Astrocyte of the hippocampus (primary cell): Measurements from ENCODE around the gene ST3GAL3.
A peak's percentile ranks its signal among the peaks of the same experiment; 100 is the strongest.

Source experiments
- DNase-seq: peaks from one replicate; pipeline ENCODE4 v3.0.0; 2011; ENCODE audit warnings: low read depth, low spot score

The ST3GAL3 gene, protein sequence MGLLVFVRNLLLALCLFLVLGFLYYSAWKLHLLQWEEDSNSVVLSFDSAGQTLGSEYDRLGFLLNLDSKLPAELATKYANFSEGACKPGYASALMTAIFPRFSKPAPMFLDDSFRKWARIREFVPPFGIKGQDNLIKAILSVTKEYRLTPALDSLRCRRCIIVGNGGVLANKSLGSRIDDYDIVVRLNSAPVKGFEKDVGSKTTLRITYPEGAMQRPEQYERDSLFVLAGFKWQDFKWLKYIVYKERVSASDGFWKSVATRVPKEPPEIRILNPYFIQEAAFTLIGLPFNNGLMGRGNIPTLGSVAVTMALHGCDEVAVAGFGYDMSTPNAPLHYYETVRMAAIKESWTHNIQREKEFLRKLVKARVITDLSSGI

DNA sequence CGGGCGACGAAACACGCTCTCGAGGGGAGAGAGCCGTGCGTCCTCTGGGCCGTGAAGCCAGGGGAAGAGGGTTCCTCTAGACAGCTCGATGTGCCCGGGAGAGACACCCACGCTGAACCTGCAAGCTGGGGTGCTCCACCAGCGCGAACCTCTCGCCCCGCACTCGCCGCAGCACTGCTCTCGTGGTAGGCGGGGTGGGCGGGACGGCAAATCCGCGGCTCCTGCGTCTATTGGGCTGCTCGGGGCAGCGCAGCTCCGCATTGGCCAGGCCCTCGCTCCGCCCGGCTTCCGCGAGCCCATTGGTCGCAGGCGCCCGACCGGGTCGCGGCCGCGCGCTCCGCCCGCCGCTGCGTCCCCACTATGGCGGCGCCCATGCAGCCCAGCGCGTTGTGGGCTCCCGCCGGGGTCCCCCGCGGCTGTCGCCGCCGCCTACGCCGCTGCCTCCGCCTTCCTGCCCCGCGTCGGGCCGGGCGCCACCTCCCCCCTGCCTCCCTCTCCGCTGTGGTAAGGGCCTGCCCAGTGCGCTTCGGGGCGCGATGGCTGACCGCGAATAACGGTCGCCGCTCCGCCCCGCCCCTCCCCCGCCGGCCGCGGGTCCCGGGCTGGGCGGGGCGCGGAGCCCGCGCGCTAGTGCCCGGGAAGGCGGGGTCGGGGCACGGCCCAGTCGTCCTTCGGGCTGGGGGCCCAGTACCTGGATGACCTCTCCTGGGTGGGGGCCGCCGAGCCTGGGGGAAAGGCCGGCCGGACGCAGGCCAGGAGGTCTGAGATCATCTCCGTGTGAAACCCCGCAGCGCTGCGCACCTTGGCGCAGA is at the start of gene ST3GAL3:
TSS of gene ST3GAL3 (plus strand) at position 347 of the 812 bp plus-strand sequence. CDS start 28,727 bp downstream, outside the sequence.
- peak; percentile 98 for DNase-seq

DNA sequence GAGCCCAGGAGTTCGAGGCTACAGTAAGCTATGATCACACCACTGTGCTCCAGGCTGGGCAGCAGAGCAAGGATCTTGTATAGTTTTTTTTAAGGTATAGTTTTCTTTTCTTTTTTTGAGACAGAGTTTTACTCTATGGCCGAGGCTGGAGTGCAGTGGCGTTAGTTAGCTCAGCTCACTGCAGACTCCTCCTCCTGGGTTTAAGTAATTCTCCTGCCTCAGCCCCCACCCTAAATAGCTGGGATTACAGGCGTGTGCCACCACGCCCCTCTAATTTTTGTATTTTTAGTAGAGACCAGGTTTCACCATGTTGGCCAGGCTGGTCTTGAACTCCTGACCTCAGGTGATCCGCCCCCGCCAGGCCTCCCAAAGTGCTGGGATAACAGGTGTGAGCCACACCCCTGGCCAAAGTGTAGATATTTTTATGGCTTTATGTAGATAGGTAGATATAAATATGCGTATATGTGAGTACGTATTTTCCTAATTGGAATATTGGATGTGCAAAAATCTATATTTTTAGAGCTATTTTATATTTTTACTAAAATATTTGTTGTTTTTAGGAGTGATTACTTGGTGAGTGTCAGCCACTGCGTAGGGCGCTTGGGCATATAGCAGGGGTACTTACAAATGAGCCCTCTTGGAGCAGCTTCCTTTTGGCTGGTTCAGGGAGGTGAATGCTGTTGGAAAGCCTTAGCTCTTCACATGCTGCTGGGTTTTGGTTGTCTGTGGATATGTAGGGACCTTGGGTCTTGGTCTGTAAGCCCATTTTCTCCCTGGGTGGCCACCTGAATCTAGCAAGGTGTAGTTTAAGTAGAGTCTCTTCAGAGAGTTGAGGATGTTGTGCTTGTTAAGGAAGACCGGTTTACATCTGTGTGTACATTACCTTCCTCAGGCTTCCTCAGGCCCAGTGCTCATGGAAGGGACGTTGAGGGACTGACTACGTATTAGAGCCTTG is 47.8 kb upstream of the ST3GAL3 start:
- no peak for DNase-seq

DNA sequence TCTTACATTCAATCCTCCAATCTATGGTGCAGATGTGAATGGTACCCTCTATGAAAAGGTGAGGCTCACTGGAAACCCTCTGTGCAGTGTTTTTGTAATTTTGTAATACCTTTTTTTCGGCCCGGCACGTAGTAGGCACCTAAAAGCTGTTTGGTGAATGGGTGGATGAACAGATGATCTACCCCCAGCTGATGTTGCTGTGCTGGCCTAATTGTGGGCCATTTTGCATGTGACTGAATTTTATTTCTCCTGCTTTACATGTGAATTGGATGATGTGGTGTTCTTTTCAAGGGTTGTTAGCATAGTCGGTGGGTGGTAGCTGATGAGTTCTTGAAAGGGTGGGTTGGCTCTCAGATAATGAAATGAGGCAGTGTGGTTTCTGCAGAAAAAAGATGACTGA is 47.0 kb upstream of the ST3GAL3 start:
- DNase-seq, result no peak

- DNase-seq, result no peak
Measured at GRCh38 chr1:43664369-43664768, 43.0 kb upstream of the ST3GAL3 start.

GRCh38 chr1:43666608-43667007 is 40.7 kb upstream of the ST3GAL3 start:
- DNase-seq, result peak; percentile 17

GRCh38 chr1:43668956-43669355 is 38.4 kb upstream of the ST3GAL3 start:
- peak; percentile 59 for DNase-seq

GRCh38 chr1:43669878-43670277 is 37.5 kb upstream of the ST3GAL3 start:
- no peak for DNase-seq

DNA sequence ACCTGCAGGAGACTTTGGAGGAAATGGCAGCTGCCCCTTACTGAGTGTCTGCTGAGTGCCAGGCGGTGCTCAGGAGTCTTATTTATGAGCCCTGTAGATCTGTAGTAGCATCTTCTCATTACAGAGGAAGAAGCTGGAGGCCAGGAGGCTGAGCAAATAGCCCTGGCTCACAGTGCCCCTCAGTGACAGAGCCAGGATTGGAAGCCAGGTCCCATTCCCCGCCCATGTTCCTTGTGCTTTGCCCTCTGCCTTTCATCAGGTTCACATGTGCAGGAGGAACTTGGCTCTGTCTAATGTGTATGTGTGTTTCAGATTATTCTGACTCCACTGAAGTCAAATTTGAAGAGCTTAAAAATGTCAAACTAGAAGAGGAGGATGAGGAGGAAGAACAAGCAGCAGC is 36.1 kb upstream of the ST3GAL3 start:
- DNase-seq, result no peak

DNA sequence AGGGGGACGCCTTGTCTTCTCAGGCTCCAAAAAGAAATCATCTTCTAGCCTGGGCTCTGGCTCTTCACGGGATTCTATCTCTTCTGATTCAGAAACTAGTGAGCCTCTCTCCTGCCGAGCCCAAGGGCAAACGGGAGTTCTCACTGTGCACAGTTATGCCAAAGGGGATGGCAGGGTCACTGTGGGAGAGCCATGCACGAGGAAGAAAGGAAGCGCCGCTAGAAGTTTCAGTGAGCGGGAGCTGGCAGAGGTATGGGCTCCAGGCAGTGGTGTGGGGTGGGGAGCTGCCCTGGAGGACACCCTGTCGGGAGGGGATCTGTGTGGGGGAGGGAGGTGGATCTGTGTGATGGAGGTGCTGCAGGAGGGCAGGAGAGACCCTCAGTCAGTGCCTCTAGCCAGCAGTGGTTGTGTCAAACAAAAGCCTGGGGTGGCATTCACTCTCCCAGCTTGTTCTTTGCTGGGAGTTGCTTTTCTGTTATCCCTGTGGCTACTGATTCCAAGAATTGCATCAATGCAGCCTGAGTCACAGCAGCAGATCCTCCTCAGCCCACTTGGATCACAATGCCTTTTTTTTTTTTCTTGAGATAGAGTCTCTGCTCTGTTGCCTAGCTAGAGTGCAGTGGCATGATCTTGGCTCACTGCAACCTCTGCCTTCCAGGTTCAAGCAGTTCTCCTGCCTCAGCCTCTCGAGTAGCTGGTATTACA is 35.6 kb upstream of the ST3GAL3 start:
- DNase-seq, result peak; percentile 82

- DNase-seq, result no peak
Measured at GRCh38 chr1:43673261-43673660, 34.1 kb upstream of the ST3GAL3 start.

DNA sequence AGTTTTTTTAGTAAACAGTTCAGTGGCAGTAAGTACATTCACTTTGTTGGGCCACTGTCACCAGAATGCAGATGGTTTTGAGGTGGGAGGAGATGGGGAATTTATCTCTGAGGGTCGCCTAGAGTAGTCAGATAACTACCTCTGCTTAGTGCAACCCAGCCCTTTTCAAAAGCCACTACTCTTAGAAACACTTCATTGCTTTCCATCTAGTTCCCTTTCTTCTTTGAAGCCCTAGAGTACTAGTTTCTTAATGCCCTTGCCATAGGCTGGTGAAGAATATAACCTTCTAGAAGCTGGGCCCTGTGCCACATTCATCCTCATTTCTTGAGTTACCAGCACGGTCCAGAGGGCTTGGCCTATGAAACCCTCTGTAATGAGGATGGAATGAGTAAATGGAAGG is 28.4 kb upstream of the ST3GAL3 start:
- no peak for DNase-seq

- no peak for DNase-seq
Measured at GRCh38 chr1:43683560-43683959, 23.8 kb upstream of the ST3GAL3 start.

- no peak for DNase-seq
Measured at GRCh38 chr1:43686801-43687200, 20.5 kb upstream of the ST3GAL3 start.

DNA sequence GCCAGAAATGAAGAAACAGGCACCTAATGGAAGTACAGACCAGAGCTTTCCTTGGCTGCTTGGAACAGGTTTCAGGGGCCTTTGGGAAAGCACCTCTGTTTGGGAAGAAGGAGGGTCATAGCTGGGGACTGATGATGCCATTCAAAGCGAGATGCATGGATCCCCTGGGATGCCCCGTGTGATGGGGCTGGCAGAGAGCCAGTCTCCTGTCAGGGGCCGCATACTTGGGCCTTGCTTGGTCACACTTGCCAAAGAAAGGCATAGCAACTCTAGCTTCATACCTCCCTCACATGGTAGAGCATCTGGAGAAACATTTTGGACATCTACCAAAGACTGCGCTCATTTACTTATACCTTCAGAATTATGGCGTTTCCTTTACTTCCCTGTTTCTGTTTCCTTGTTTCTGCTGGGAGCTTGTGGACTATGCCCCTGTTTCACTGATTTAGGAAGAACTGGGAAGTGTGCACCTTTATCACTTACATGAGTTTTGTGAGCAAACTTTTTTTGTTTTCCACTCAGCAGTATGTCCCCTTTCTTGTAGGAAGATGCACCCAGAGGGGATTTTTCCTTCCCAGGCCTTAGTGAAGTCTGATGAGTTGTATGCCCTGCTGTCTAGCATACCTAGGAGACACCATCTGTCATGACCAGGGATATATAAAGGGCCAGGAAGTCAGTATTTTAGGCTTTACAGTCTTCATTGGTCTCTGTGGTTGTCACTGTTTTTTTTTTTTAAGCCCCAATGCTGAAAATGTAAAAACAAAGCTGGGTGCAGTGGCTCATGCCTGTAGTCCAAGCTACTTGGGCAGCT is 19.8 kb upstream of the ST3GAL3 start:
- DNase-seq, result peak; percentile 35

GRCh38 chr1:43688109-43688387 is 19.3 kb upstream of the ST3GAL3 start:
- DNase-seq, result no peak

DNA sequence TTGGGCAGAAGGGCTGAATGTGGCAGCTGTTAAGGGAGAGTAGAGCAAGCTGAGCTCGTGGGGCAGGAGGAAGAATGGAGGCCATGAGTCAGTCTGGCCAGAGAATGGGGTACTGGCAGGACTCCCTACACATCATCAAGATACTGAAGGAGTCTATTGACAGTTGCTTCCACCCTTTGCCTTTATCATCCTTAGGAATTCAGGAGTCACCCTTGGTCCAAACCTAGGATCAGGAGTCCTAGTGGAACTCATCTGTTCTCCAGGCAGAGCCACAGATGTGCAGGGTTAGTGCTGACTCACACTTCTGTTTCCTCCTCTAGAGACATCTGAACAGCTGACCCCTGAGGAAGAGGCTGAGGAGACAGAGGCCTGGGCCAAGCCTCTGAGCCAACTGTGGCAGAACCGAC is 18.7 kb upstream of the ST3GAL3 start:
- peak; percentile 27 for DNase-seq

GRCh38 chr1:43689289-43689688 is 18.0 kb upstream of the ST3GAL3 start:
- DNase-seq, result peak; percentile 13

DNA sequence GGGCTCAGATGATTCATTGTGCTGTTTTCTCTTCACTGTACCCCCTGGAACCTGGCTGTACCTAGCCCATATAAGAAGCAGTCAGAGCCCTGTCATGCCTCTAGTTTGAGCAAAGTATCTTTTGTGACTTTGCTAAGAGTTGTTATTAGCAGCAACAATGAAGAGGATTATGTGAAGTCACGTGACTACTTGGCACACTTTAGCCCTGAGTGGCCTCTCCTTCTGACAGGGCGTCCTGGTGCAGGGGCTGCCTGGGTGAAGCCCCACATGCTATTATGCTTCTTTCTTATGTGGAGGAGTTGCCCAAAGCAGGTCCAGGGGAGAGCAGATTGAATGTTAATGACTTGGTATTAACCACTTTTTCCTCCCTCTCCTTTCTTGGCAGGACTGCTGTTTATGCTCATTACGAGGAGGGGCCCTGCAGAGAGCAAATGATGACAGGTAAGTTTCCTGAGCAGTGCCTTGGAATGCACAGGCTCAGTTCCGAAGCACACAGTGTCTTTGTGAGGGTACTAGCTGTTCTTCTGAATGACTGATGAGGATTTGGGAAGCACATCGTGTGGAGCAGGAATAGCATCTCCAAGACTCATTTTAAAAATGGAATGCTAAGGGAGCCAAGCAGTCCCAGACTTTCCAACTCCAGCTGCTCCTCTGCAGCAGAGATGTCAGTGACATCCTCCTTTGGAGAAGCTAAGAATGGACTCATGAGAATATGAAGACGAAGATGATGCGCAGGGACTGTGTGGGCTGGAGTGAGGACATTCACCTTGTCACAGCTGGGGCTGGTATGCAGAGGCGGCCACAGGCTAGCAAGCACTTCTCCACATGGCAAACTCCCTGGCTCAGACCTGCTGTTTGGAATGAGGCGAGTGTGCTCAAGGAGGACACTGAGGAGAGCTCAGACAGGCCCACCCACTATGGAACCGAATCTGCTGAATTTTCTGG is 15.2 kb upstream of the ST3GAL3 start:
- DNase-seq, result peak; percentile 23

DNA sequence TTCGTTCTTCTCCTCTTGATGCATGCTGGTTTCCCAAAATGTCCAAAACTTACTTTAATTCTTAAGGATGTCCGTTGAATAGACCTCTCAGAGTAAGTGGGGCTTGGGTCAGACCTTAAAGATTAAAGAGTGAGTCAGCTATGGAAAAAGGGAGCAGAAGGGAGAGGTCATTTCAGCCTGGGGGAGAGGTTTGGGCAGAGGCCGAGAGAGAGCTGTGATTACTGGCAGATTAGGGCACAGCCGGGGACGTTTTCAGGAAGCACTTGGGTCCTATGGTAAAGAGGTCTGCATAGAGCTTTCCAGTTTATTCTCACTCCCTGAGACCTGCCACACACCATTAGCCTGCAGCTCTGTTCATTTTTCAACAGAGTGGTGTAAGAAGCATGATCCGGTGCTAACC is 14.0 kb upstream of the ST3GAL3 start:
- no peak for DNase-seq
